GM12878 (cell line): ENCODE data around the gene ASIC4. TPM values are rescaled to one million over a fixed set of nuclear protein-coding genes. Genes with fewer than 3 reads are reported as not detected.

ENCODE experiments used
- ATAC-seq: fragments of 200-7000 bp; cut with Tn5 transposase; 3 replicates; pipeline ENCODE4 v1.9.1; 2020; ENCODE audit warnings: mild to moderate bottlenecking, moderate library complexity
- BruUV-seq: library from RNA; stranded (reverse); fragments of 400-500 nt; replicated peaks from 2 replicates; lab custom pipeline; 2021; lab: Mats Ljungman, UMichigan
- CTCF ChIA-PET: fragments of 300-600 bp; sonication (Branson Sonifier 250); formaldehyde crosslinking; extraction: SDS; loops from one replicate; lab custom pipeline; 2021; ENCODE audit warnings: inconsistent platforms; lab: Yijun Ruan, JAX
- POLR2A ChIA-PET: fragments of 350-600 bp; formaldehyde crosslinking; extraction: SDS; loops from one replicate; lab custom pipeline; 2021; ENCODE audit warnings: inconsistent platforms; lab: Charles Lee
- RAD21 ChIA-PET: fragments of 300-600 bp; sonication (Branson Sonifier 250); formaldehyde crosslinking; loops from one replicate; lab custom pipeline; 2023; ENCODE audit warnings: antibody characterized with exemption; ENCODE audit not compliant: unreplicated experiment; lab: Charles Lee
- SMC1A ChIA-PET: fragments of 300-600 bp; sonication (Branson Sonifier 250); formaldehyde crosslinking; loops from one replicate; lab custom pipeline; 2023; ENCODE audit not compliant: unreplicated experiment, uncharacterized antibody; lab: Charles Lee
- DNase-seq: peaks from one replicate; pipeline ENCODE4 v3.0.0-alpha.2; 2011; ENCODE audit warnings: low read depth, low spot score
- FAIRE-seq: peaks from 3 replicates; lab custom pipeline; 2011; peaks lifted over from hg19 to GRCh38; lab: Jason Lieb, UNC
- H2AFZ ChIP-seq: 2 replicates; pipeline ENCODE4 v1.6.0; 2011; ENCODE audit warnings: low read depth, low read length, control low read depth; ENCODE audit not compliant: control insufficient read depth
- H3K27ac ChIP-seq: 2 replicates; pipeline ENCODE4 v1.5.1; 2011; ENCODE audit warnings: control low read depth; ENCODE audit not compliant: control insufficient read depth, insufficient read depth
- H3K27me3 ChIP-seq, 2 experiments: replicated peaks in 1 of 2; 2 replicates each; pipeline versions ENCODE4 v1.6.0 to v1.6.1; 2011; ENCODE audit warnings: low read length in 1 of 2; ENCODE audit not compliant: control insufficient read depth in 2 of 2, insufficient read depth in 2 of 2
- H3K36me3 ChIP-seq, 2 experiments: 2 replicates each; pipeline ENCODE4 v1.5.1; 2011; ENCODE audit warnings: low read length in 1 of 2; ENCODE audit not compliant: control insufficient read depth in 2 of 2, insufficient read depth in 2 of 2
- H3K4me1 ChIP-seq: 2 replicates; pipeline ENCODE4 v1.6.1; 2011; ENCODE audit warnings: mild to moderate bottlenecking, low read length, moderate library complexity, mixed read lengths; ENCODE audit not compliant: control insufficient read depth, insufficient read depth
- H3K4me2 ChIP-seq: 2 replicates; pipeline ENCODE4 v1.6.0; 2011; ENCODE audit warnings: control low read depth; ENCODE audit not compliant: control insufficient read depth, insufficient read depth
- H3K4me3 ChIP-seq: fragments of 200-600 bp; sonication (generic); 2 replicates; pipeline ENCODE4 v1.5.1; 2016
- H3K79me2 ChIP-seq: 2 replicates; pipeline ENCODE4 v1.6.0; 2011; ENCODE audit warnings: low read length; ENCODE audit not compliant: control insufficient read depth, insufficient read depth
- H3K9ac ChIP-seq: 2 replicates; pipeline ENCODE4 v1.8.0; 2011; ENCODE audit warnings: low read length, control low read depth, mixed read lengths; ENCODE audit not compliant: control insufficient read depth, insufficient read depth
- H3K9me3 ChIP-seq: replicated peaks from 3 replicates; pipeline ENCODE4 v1.5.1; 2011; ENCODE audit warnings: mild to moderate bottlenecking, low read length; ENCODE audit not compliant: control insufficient read depth, insufficient read depth
- H4K20me1 ChIP-seq: 2 replicates; pipeline ENCODE4 v1.6.0; 2011; ENCODE audit not compliant: control insufficient read depth, insufficient read depth
- CHD2 ChIP-seq: IDR thresholded peaks from 2 replicates; pipeline ENCODE4 v1.6.1; 2011; ENCODE audit warnings: low read depth, low read length, improper control_type of control experiment, borderline replicate concordance
- KLF5 ChIP-seq: fragments of 450-650 bp; IDR thresholded peaks from 2 replicates; pipeline ENCODE4 v1.6.1; 2014; ENCODE audit warnings: mild to moderate bottlenecking; ENCODE audit not compliant: partially characterized antibody
- NFYA ChIP-seq: IDR thresholded peaks from 2 replicates; pipeline ENCODE4 v1.6.1; 2011; ENCODE audit warnings: low read depth, mild to moderate bottlenecking, low read length, improper control_type of control experiment, borderline replicate concordance
- NRF1 ChIP-seq: conservative IDR thresholded peaks from 2 replicates; pipeline ENCODE4 v1.6.1; 2011; ENCODE audit warnings: mild to moderate bottlenecking, low read depth, low read length, improper control_type of control experiment
- PKNOX1 ChIP-seq: fragments of 450-650 bp; IDR thresholded peaks from 2 replicates; pipeline ENCODE4 v1.6.1; 2016; ENCODE audit warnings: mild to moderate bottlenecking
- SPI1 ChIP-seq: IDR thresholded peaks from 2 replicates; pipeline ENCODE4 v1.6.1; 2011; ENCODE audit warnings: low read depth, mild to moderate bottlenecking, low read length, moderate library complexity, borderline replicate concordance; ENCODE audit not compliant: insufficient read depth
- ZZZ3 ChIP-seq: IDR thresholded peaks from 2 replicates; pipeline ENCODE4 v1.6.1; 2011; ENCODE audit warnings: low read depth; ENCODE audit not compliant: control insufficient read depth, insufficient read length
- WGBS: methylation state at CpG from one replicate; pipeline ENCODE4 v1.1.6; 2016; ENCODE audit warnings: low lambda C conversion rate; ENCODE audit not compliant: insufficient replicate concordance, insufficient coverage; ENCODE audit errors: missing lambda C conversion rate; 5-methylcytosine and 5-hydroxymethylcytosine counted together
- in situ Hi-C: fragments of 300-500 bp; cut with MboI; formaldehyde crosslinking; loops from 9 replicates; pipeline ENCODE4 v1.14.3; 2018; ENCODE audit warnings: mixed read lengths
- intact Hi-C: fragments of 100-400 bp; cut with micrococcal nuclease; formaldehyde crosslinking; loops from one replicate; pipeline ENCODE4 v1.14.2; 2022; ENCODE audit not compliant: unreplicated experiment
- polyA plus RNA-seq, 11 experiments: library from polyadenylated mRNA; depleted of rRNA in 4 of 11; unstranded in 6 of 11; stranded (reverse) in 5 of 11; fragments of >200 nt; fragmentation: Nextera tagmentation in 4 of 11; fragmentation: Illumina TruSeq in 1 of 11; extraction: Ambion mirVana in 4 of 11; extraction: Trizol in 1 of 11; gene quantifications; 1 replicate in 1 of 11; 2 replicates in 10 of 11; pipeline versions ENCODE4 v1.2.1 to v1.2.3, GENCODE V29; 2011 to 2016; ENCODE audit warnings: inconsistent platforms in 2 of 11, missing spikeins in 2 of 11, low read depth in 1 of 11
- total RNA-seq, 4 experiments: library from RNA; depleted of rRNA in 3 of 4; stranded (reverse); fragments of >200 nt in 3 of 4; fragmentation: Illumina TruSeq in 1 of 4; extraction: Trizol in 1 of 4; gene quantifications; 2 replicates each; pipeline versions ENCODE4 v1.2.1 to v1.2.3, GENCODE V29; 2013 to 2021
- TF ChIP-seq, protein P1 (sequence below): fragments of 450-650 bp; IDR thresholded peaks from 2 replicates; pipeline ENCODE4 v1.6.1; 2018; ENCODE audit warnings: mild to moderate bottlenecking, low read depth, moderate library complexity; ENCODE audit not compliant: partially characterized antibody
- TF ChIP-seq, protein P2 (sequence below): fragments of 450-650 bp; IDR thresholded peaks from 2 replicates; pipeline ENCODE4 v1.6.1; 2017; ENCODE audit warnings: mild to moderate bottlenecking, moderate library complexity
- TF ChIP-seq, protein P3 (sequence below): IDR thresholded peaks from 2 replicates; pipeline ENCODE4 v1.6.1; 2011; ENCODE audit warnings: borderline replicate concordance, low read depth, mild to moderate bottlenecking, moderate library complexity, low read length; ENCODE audit not compliant: insufficient read depth, poor library complexity, severe bottlenecking

The ASIC4 gene
- total and polyA plus RNA-seq, 10 of the 15 experiments (the other 5 are each of a cell fraction or from before 2014, with no cell fraction given): 0.01 TPM; not detected in 9

DNA sequence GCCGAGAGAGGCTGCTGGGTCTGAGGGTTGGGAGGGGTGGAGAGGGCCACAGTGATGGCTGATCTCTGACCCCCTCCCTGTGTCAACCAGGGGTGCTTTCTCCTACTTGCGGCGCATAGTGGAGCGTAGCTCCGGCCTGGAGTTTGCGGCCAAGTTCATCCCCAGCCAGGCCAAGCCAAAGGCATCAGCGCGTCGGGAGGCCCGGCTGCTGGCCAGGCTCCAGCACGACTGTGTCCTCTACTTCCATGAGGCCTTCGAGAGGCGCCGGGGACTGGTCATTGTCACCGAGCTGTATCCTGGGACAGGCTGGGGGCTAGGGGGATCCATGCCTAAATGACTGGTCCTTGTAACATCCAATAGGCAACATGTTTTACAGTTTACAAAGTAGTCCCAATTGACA is 36.5 kb upstream of the ASIC4 start:
- BruUV-seq: no TSS peak
- H2AFZ ChIP-seq: no peak overlapping the region
- DNase-seq (no peak), ATAC-seq (no peak), FAIRE-seq (no peak)
- H3K36me3 ChIP-seq: no peaks in the 10 kb centered on the region
- ChIA-PET CTCF (interaction anchor here (4.0 kb wide), 1 partner anchor 50 kb away, joined by 25 read pairs; no protein-coding TSS in a partner anchor), RAD21 (interaction anchor here (1.4 kb wide), 1 partner anchor 52 kb away, joined by 3 read pairs; no protein-coding TSS in a partner anchor), POLR2A (no interaction called here), SMC1A (no interaction called here)
- no peak overlapping the region for H3K9ac ChIP-seq
- no peaks in the 10 kb centered on the region for H3K79me2 ChIP-seq
- no peaks in the 10 kb centered on the region; a peak in 2 of 4 replicates for H3K27me3 ChIP-seq
- no peaks in the 10 kb centered on the region for H3K4me1 ChIP-seq
- H3K4me2 ChIP-seq: no peak overlapping the region
- WGBS: 60% methylated on average over 15 of the region's 15 CpGs
- H3K27ac ChIP-seq: no peak overlapping the region
- in situ Hi-C loops (no loop called here), intact Hi-C loops (loop anchor here (1.0 to 10.0 kb wide), 2 partner anchors 52 to 157 kb away; no protein-coding TSS in a partner anchor)
- no peaks in the 10 kb centered on the region for H3K9me3 ChIP-seq
- H3K4me3 ChIP-seq: no peak overlapping the region
- H4K20me1 ChIP-seq: no peaks in the 10 kb centered on the region
- TF ChIP-seq, protein P1, sequence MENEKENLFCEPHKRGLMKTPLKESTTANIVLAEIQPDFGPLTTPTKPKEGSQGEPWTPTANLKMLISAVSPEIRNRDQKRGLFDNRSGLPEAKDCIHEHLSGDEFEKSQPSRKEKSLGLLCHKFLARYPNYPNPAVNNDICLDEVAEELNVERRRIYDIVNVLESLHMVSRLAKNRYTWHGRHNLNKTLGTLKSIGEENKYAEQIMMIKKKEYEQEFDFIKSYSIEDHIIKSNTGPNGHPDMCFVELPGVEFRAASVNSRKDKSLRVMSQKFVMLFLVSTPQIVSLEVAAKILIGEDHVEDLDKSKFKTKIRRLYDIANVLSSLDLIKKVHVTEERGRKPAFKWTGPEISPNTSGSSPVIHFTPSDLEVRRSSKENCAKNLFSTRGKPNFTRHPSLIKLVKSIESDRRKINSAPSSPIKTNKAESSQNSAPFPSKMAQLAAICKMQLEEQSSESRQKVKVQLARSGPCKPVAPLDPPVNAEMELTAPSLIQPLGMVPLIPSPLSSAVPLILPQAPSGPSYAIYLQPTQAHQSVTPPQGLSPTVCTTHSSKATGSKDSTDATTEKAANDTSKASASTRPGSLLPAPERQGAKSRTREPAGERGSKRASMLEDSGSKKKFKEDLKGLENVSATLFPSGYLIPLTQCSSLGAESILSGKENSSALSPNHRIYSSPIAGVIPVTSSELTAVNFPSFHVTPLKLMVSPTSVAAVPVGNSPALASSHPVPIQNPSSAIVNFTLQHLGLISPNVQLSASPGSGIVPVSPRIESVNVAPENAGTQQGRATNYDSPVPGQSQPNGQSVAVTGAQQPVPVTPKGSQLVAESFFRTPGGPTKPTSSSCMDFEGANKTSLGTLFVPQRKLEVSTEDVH: no peak
- no peak for TF ChIP-seq KLF5
- no peak for TF ChIP-seq SPI1
- TF ChIP-seq, protein P2, sequence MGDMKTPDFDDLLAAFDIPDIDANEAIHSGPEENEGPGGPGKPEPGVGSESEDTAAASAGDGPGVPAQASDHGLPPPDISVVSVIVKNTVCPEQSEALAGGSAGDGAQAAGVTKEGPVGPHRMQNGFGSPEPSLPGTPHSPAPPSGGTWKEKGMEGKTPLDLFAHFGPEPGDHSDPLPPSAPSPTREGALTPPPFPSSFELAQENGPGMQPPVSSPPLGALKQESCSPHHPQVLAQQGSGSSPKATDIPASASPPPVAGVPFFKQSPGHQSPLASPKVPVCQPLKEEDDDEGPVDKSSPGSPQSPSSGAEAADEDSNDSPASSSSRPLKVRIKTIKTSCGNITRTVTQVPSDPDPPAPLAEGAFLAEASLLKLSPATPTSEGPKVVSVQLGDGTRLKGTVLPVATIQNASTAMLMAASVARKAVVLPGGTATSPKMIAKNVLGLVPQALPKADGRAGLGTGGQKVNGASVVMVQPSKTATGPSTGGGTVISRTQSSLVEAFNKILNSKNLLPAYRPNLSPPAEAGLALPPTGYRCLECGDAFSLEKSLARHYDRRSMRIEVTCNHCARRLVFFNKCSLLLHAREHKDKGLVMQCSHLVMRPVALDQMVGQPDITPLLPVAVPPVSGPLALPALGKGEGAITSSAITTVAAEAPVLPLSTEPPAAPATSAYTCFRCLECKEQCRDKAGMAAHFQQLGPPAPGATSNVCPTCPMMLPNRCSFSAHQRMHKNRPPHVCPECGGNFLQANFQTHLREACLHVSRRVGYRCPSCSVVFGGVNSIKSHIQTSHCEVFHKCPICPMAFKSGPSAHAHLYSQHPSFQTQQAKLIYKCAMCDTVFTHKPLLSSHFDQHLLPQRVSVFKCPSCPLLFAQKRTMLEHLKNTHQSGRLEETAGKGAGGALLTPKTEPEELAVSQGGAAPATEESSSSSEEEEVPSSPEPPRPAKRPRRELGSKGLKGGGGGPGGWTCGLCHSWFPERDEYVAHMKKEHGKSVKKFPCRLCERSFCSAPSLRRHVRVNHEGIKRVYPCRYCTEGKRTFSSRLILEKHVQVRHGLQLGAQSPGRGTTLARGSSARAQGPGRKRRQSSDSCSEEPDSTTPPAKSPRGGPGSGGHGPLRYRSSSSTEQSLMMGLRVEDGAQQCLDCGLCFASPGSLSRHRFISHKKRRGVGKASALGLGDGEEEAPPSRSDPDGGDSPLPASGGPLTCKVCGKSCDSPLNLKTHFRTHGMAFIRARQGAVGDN: no peak
- no peak for TF ChIP-seq CHD2
- no peak for TF ChIP-seq NFYA
- no peak for TF ChIP-seq ZZZ3
- TF ChIP-seq, protein P3, sequence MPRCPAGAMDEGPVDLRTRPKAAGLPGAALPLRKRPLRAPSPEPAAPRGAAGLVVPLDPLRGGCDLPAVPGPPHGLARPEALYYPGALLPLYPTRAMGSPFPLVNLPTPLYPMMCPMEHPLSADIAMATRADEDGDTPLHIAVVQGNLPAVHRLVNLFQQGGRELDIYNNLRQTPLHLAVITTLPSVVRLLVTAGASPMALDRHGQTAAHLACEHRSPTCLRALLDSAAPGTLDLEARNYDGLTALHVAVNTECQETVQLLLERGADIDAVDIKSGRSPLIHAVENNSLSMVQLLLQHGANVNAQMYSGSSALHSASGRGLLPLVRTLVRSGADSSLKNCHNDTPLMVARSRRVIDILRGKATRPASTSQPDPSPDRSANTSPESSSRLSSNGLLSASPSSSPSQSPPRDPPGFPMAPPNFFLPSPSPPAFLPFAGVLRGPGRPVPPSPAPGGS: no peak
- no peak for TF ChIP-seq NRF1
- no peak for TF ChIP-seq PKNOX1
